ENCODE results near the gene TTC34.

Gene TTC34

DNA sequence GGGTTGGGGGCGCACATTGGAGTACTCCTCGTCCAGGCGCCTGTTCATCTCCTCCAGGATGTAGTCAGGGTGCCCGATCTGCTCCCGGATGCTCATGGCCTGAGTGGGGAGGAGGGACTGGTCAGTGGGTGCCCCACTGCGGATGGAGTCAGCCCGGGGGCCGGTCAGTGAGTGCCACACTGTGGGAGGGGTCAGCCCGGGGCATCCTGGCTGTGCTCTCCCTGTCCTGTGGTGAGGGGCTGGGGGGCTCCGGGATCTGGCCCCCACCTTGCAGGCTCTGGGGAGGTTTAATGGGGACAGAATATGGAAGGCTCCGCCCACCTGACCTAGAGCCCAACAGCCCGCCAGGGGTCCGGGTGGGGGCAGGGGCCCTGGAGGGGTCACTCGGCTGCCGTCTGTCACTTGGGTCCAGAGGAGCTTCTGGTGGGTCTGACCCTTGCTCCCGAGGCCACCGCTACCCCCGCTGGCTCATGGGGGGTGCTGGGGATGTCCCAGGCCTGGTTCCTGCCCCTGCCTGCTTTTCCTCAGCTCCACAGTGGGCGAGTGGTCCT lies 206.2 kb downstream of the TTC34 start:
- H3K4me1 ChIP-seq (ENCODE audit: control insufficient read depth, insufficient read depth, low read length, poor library complexity, severe bottlenecking) = no peaks in the 10 kb centered on the region
- 87 to 93% methylated on average over 12 to 13 of the region's 19 CpGs for WGBS, 2 experiments (ENCODE audit: insufficient coverage in 2 of 2)
- peaks cover 3% of the 10 kb centered on the region for H3K9me3 ChIP-seq (ENCODE audit: control insufficient read depth, low read length)
- no peak overlapping the region for H3K4me3 ChIP-seq (ENCODE audit: extremely low read depth, insufficient read depth, low read length, poor library complexity, severe bottlenecking)
- peaks cover 4% of the 10 kb centered on the region for H3K36me3 ChIP-seq (ENCODE audit: control insufficient read depth, insufficient read depth, low read length)
- no peak overlapping the region for H3K27ac ChIP-seq (ENCODE audit: low read depth, low read length, severe bottlenecking)

DNA sequence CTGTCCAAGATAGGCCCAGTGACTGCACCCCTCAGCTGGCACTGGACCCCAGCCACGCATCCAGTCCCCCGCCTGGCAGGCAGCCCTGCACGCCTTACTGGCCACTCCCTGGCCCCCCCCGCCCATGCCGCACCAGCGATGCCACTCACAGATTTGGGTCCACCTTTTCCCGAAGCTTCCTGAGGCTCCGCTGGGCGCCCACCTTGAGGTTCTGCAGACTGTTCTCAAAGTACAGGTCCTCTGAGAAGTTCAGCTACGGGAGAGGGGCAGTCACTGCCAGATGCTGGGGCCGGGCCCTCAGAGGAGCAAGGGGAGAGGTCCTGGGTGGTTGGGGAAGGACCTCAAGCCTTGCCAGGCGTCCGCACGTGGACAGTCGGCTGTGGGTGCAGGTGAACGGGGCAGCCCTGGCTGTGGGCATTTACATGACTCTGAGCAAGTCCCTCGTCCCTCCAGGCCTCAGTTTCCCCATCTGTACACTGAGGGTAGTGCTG lies 206.8 kb downstream of the TTC34 start:
- H3K9me3 ChIP-seq (ENCODE audit: control insufficient read depth, low read length) = peaks cover 3% of the 10 kb centered on the region
- no peak overlapping the region for H3K4me3 ChIP-seq (ENCODE audit: extremely low read depth, insufficient read depth, low read length, poor library complexity, severe bottlenecking)
- H3K36me3 ChIP-seq (ENCODE audit: control insufficient read depth, insufficient read depth, low read length) = peaks cover 4% of the 10 kb centered on the region
- no peaks in the 10 kb centered on the region for H3K4me1 ChIP-seq (ENCODE audit: control insufficient read depth, insufficient read depth, low read length, poor library complexity, severe bottlenecking)
- 87 to 97% methylated on average over 7 to 17 of the region's 17 CpGs for WGBS, 2 experiments (ENCODE audit: insufficient coverage in 2 of 2)
- no peak overlapping the region for H3K27ac ChIP-seq (ENCODE audit: low read depth, low read length, severe bottlenecking)

DNA sequence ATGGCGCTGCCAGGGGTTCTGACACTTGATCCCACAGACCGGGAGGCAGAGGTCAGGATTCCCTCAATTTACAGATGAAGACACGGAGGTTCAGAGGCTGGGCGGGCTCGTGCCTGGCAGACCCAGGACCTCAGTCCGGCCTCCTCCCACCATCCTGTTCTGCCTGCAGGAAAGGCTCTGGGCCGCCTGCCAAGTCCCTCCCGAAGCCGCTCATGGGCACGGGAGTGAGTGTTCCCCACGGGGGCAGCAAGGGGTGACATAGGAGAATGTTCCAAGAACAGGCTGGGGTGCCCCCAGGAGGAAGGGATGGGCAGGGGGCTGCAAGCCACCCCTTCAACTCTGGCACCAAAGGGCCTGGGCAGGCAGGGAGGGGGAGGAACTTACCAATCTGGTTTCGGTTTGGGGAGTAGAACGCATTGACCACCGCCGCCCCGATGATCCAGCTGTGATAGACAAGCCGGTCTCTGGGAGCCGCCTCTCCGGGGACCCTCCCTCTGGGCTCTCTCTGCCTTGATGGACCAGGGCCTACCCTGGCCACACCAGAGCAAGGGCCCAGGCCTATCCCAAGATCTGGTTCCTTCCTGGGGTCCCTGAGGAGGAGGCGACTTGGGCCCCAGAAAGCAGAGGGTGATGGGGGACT lies 207.4 kb downstream of the TTC34 start:
- no peak overlapping the region for H3K27ac ChIP-seq (ENCODE audit: low read depth, low read length, severe bottlenecking)
- WGBS, 2 experiments (ENCODE audit: insufficient coverage in 2 of 2) = 85 to 89% methylated on average over 15 to 20 of the region's 20 CpGs
- H3K36me3 ChIP-seq (ENCODE audit: control insufficient read depth, insufficient read depth, low read length) = peaks cover 4% of the 10 kb centered on the region
- peaks cover 3% of the 10 kb centered on the region for H3K9me3 ChIP-seq (ENCODE audit: control insufficient read depth, low read length)
- no peaks in the 10 kb centered on the region for H3K4me1 ChIP-seq (ENCODE audit: control insufficient read depth, insufficient read depth, low read length, poor library complexity, severe bottlenecking)
- H3K4me3 ChIP-seq (ENCODE audit: extremely low read depth, insufficient read depth, low read length, poor library complexity, severe bottlenecking) = no peak overlapping the region

- peaks cover 4% of the 10 kb centered on the region for H3K36me3 ChIP-seq (ENCODE audit: control insufficient read depth, insufficient read depth, low read length)
- peaks cover 3% of the 10 kb centered on the region for H3K9me3 ChIP-seq (ENCODE audit: control insufficient read depth, low read length)
- no peak overlapping the region for H3K27ac ChIP-seq (ENCODE audit: low read depth, low read length, severe bottlenecking)
- H3K4me3 ChIP-seq (ENCODE audit: extremely low read depth, insufficient read depth, low read length, poor library complexity, severe bottlenecking) = no peak overlapping the region
- no peaks in the 10 kb centered on the region for H3K4me1 ChIP-seq (ENCODE audit: control insufficient read depth, insufficient read depth, low read length, poor library complexity, severe bottlenecking)
- WGBS, 2 experiments (ENCODE audit: insufficient coverage in 2 of 2) = 80 to 81% methylated on average over 17 to 26 of the region's 26 CpGs
These were observed 208.1 kb downstream of the TTC34 start for GRCh38 chr1:2593251-2593878.

GRCh38 chr1:2592672-2593071 lies 208.8 kb downstream of the TTC34 start:
- WGBS, 2 experiments (ENCODE audit: insufficient coverage in 2 of 2) = 77 to 87% methylated on average over 10 to 15 of the region's 15 CpGs
- Histone ChIP-seq H3K36me3 (ENCODE audit: control insufficient read depth, insufficient read depth, low read length) (peaks cover 4% of the 10 kb centered on the region), H3K9me3 (ENCODE audit: control insufficient read depth, low read length) (peaks cover 3% of the 10 kb centered on the region), H3K27ac (ENCODE audit: low read depth, low read length, severe bottlenecking) (no peak overlapping the region), H3K4me1 (ENCODE audit: control insufficient read depth, insufficient read depth, low read length, poor library complexity, severe bottlenecking) (peaks cover 1% of the 10 kb centered on the region), H3K4me3 (ENCODE audit: extremely low read depth, insufficient read depth, low read length, poor library complexity, severe bottlenecking) (no peak overlapping the region)

- 94 to 95% methylated on average over 4 to 6 of the region's 12 CpGs for WGBS, 2 experiments (ENCODE audit: insufficient coverage in 2 of 2)
- Histone ChIP-seq H3K27ac (ENCODE audit: low read depth, low read length, severe bottlenecking) (no peak overlapping the region), H3K4me3 (ENCODE audit: extremely low read depth, insufficient read depth, low read length, poor library complexity, severe bottlenecking) (no peak overlapping the region), H3K4me1 (ENCODE audit: control insufficient read depth, insufficient read depth, low read length, poor library complexity, severe bottlenecking) (peaks cover 4% of the 10 kb centered on the region), H3K9me3 (ENCODE audit: control insufficient read depth, low read length) (peaks cover 3% of the 10 kb centered on the region), H3K36me3 (ENCODE audit: control insufficient read depth, insufficient read depth, low read length) (peaks cover 4% of the 10 kb centered on the region)
These were observed 209.8 kb downstream of the TTC34 start for GRCh38 chr1:2591581-2592261.

DNA sequence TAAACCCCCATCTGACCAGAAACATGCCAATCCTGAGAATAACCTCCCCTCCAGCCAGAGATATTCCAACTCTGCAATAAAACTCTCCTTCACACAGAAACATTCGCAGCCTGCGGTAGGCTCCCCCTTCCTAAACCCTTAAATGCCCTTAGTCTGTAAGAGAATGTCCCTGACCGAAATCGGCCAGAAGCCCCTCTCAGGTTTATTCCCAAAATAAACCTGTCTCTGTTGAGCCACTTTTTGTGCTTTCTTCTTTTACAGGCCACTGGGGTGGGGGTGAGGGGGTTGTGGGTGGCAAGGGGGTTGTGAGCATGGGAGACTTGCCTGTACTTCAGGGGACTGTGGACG lies 210.3 kb downstream of the TTC34 start:
- Histone ChIP-seq H3K4me3 (ENCODE audit: extremely low read depth, insufficient read depth, low read length, poor library complexity, severe bottlenecking) (no peak overlapping the region), H3K27ac (ENCODE audit: low read depth, low read length, severe bottlenecking) (no peak overlapping the region), H3K4me1 (ENCODE audit: control insufficient read depth, insufficient read depth, low read length, poor library complexity, severe bottlenecking) (peaks cover 4% of the 10 kb centered on the region), H3K9me3 (ENCODE audit: control insufficient read depth, low read length) (peaks cover 3% of the 10 kb centered on the region), H3K36me3 (ENCODE audit: control insufficient read depth, insufficient read depth, low read length) (peaks cover 4% of the 10 kb centered on the region)
- whole genome bisulfite sequencing, 2 experiments (ENCODE audit: insufficient coverage in 2 of 2) = 94 to 97% methylated on average over 3 to 5 of the region's 5 CpGs

DNA sequence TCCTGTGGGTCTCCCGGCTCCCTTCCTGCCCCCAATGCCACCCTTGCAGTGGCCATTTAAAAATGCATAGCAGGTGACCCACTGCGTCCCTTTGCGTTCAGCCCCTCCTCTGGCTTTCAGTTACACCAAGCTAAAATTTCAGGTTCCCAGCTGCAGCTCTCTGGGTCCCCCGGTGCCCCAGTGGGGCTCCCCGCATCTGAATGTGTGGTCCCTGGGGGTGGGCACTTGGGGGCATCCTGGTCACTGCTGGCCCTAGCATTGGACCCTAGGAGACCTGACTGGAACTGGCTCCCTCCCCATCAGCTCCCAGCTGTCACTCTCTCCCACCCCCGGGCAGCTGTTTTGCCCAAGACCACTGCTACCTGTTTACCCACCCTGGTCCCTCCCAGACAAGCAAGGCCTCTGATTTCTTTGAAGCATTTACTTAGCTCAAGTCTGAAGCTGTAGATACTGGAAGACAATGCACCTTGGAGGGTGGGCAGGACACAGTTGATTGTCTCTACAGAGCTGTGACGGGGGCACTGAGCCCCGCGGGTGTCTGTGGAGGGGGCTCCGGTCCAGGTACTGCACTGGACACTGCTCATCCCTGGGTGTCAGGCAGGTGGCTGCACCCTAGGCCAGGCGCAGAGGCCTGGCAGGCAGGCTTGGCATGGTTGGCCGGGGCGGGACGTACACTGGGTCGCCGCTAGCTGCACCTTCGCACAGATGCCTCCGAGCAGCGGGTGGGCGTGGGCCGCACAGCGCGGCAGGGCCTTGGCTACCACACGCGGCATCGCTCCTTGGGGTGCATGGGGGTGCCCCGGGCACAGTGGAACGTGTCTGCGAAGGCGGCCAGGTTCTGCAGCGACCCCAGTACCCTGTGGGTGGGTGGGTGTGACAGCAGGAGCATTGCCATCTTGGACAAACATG lies 211.0 kb downstream of the TTC34 start:
- no peak overlapping the region for H3K4me3 ChIP-seq (ENCODE audit: extremely low read depth, insufficient read depth, low read length, poor library complexity, severe bottlenecking)
- H3K27ac ChIP-seq (ENCODE audit: low read depth, low read length, severe bottlenecking) = no peak overlapping the region
- H3K9me3 ChIP-seq (ENCODE audit: control insufficient read depth, low read length) = peaks cover 3% of the 10 kb centered on the region
- WGBS, 2 experiments (ENCODE audit: insufficient coverage in 2 of 2) = 94 to 97% methylated on average over 27 to 31 of the region's 31 CpGs
- H3K4me1 ChIP-seq (ENCODE audit: control insufficient read depth, insufficient read depth, low read length, poor library complexity, severe bottlenecking) = peaks cover 5% of the 10 kb centered on the region
- peaks cover 4% of the 10 kb centered on the region for H3K36me3 ChIP-seq (ENCODE audit: control insufficient read depth, insufficient read depth, low read length)

DNA sequence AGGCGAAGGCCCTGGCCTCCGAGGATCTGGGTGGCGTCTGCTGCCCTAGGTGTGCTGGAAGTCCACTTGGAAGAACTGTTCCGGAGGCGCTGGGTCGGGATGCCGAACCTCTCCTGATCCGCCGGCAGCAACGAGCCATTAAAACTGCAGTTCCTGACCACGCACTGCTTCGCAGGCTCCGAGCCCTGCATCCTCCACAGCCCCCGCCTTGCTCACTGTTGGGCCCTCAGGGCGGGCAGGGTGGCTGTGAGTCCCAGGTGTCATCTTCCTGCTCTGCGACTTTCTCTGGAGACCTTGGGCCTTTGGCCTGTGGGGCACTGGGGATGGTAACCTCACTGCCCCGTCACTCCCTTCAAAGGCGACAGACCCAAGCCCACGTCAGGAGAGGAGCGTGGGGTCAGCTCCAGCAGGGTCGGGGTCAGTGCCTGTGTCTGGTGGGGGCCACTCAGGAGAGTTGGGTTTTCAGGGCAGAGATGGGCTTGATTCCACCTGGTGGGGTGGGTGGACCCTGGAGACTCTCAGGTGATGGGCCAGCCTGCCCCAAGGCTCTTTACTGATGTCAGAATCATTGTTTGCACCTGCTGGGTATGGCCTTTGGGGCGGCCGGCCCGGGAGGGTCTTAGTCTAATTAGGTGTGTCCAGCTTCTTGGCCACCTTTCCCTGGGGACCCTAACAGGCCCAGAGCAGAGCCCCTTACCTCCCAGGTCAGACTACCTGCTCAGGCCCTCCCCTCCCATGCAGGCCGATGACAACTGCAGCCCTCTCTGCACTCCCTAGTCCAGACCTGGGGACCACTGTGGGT lies 211.9 kb downstream of the TTC34 start:
- Histone ChIP-seq H3K4me1 (ENCODE audit: control insufficient read depth, insufficient read depth, low read length, poor library complexity, severe bottlenecking) (peaks cover 14% of the 10 kb centered on the region), H3K9me3 (ENCODE audit: control insufficient read depth, low read length) (peaks cover 3% of the 10 kb centered on the region), H3K27ac (ENCODE audit: low read depth, low read length, severe bottlenecking) (no peak overlapping the region), H3K36me3 (ENCODE audit: control insufficient read depth, insufficient read depth, low read length) (peaks cover 4% of the 10 kb centered on the region), H3K4me3 (ENCODE audit: extremely low read depth, insufficient read depth, low read length, poor library complexity, severe bottlenecking) (no peak overlapping the region)
- WGBS, 2 experiments (ENCODE audit: insufficient coverage in 2 of 2) = 93 to 94% methylated on average over 24 to 25 of the region's 25 CpGs
